BJ (cell line): ENCODE data around the gene SLC24A4. TPM values are rescaled to one million over a fixed set of nuclear protein-coding genes. Genes with fewer than 3 reads are reported as not detected.

Experiments used
- CTCF ChIA-PET: fragments of 350-600 bp; formaldehyde crosslinking; extraction: SDS; loops from one replicate; lab custom pipeline; 2021; ENCODE audit warnings: antibody characterized with exemption, inconsistent platforms; lab: Yijun Ruan, JAX
- POLR2A ChIA-PET: fragments of 300-600 bp; sonication (Branson Sonifier 250); formaldehyde crosslinking; extraction: SDS; loops from one replicate; lab custom pipeline; 2021; ENCODE audit warnings: antibody characterized with exemption; lab: Charles Lee
- DNase-seq: peaks from one replicate; pipeline ENCODE4 v3.0.0-alpha.2; 2011; ENCODE audit warnings: low read depth
- H3K27me3 ChIP-seq: 2 replicates; pipeline ENCODE4 v1.6.0; 2011; ENCODE audit warnings: low read length; ENCODE audit not compliant: control insufficient read depth, insufficient read depth
- H3K36me3 ChIP-seq: 2 replicates; pipeline ENCODE4 v1.5.1; 2011; ENCODE audit warnings: low read length; ENCODE audit not compliant: control insufficient read depth, insufficient read depth
- H3K4me3 ChIP-seq: 2 replicates; pipeline ENCODE4 v1.5.1; 2011; ENCODE audit warnings: low read depth, mild to moderate bottlenecking, control low read depth, low read length
- polyA plus RNA-seq: library from polyadenylated mRNA; depleted of rRNA; stranded (reverse); fragments of >200 nt; gene quantifications from 2 replicates; pipeline ENCODE4 v1.2.3, GENCODE V29; 2011
- TF ChIP-seq, protein P1 (sequence below): IDR thresholded peaks from 2 replicates; pipeline ENCODE4 v1.5.1; 2011; ENCODE audit warnings: low read depth, mild to moderate bottlenecking, control low read depth, inconsistent platforms, low read length, moderate library complexity; ENCODE audit not compliant: insufficient read depth

The SLC24A4 gene
- polyA plus RNA-seq, 1 experiment, result not detected

DNA sequence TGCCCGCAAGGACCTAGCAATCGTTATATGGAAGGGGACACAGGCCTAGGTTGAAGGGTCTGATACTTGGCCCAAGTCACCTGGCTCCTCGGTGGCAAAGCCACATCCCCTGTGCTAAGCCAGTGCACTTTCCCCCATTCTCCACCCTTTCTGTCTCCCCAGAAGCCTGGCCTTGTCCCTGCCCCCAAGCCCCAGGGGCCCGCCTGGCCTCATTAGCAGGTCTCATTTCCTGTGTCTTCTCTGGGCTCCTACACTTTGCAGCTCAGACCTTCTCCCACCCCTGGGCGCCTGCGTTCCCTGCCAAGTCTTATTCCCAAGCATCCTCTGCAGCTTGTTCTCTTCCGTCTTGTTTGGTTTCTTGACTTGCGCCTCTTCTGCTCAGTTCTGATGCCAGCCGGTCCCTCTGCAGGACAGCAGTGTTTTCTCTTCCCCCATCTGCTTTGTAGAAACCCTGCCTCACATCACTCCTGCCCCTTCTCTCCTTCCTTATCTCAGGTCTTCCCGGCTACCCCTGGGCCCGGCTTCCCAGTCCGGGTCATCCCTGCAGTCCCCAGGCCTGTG lies 66.7 kb downstream of the SLC24A4 start:
- POLR2A ChIA-PET, result no interaction called here
- Histone ChIP-seq H3K4me3 (no peak overlapping the region), H3K27me3 (peaks cover under 1% of the 10 kb centered on the region; the same call in 1 of the 2 replicates), H3K36me3 (no peaks in the 10 kb centered on the region)
- DNase-seq, result no peak
- TF ChIP-seq, protein P1, sequence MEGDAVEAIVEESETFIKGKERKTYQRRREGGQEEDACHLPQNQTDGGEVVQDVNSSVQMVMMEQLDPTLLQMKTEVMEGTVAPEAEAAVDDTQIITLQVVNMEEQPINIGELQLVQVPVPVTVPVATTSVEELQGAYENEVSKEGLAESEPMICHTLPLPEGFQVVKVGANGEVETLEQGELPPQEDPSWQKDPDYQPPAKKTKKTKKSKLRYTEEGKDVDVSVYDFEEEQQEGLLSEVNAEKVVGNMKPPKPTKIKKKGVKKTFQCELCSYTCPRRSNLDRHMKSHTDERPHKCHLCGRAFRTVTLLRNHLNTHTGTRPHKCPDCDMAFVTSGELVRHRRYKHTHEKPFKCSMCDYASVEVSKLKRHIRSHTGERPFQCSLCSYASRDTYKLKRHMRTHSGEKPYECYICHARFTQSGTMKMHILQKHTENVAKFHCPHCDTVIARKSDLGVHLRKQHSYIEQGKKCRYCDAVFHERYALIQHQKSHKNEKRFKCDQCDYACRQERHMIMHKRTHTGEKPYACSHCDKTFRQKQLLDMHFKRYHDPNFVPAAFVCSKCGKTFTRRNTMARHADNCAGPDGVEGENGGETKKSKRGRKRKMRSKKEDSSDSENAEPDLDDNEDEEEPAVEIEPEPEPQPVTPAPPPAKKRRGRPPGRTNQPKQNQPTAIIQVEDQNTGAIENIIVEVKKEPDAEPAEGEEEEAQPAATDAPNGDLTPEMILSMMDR, result no peak
- CTCF ChIA-PET, result no interaction called here

- Histone ChIP-seq H3K4me3 (no peak overlapping the region), H3K36me3 (no peaks in the 10 kb centered on the region), H3K27me3 (no peaks in the 10 kb centered on the region; the same call in 1 of the 2 replicates)
- ChIA-PET CTCF (interaction anchor here (1.5 kb wide), 1 partner anchor 50 kb away, joined by 4 read pairs; no protein-coding TSS in a partner anchor), POLR2A (no interaction called here)
- TF ChIP-seq, protein P1, result no peak
- DNase-seq, result no peak
Observed at GRCh38 chr14:92391726-92392125, 68.8 kb downstream of the SLC24A4 start.

DNA sequence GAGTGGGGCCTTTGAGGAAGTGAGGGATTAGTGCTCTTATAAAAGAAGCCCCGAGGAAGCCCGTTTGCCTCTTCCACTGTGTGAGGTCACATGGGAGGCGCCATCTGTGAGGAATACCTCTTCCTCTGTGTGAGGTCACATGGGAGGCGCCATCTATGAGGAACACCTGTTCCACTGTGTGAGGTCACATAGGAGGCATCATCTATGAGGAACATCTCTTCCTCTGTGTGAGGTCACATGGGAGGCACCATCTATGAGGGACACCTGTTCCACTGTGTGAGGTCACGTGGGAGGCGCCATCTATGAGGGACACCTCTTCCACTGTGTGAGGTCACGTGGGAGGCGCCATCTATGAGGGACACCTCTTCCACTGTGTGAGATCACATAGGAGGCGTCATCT lies 69.7 kb downstream of the SLC24A4 start:
- ChIA-PET CTCF (no interaction called here), POLR2A (no interaction called here)
- Histone ChIP-seq H3K36me3 (no peaks in the 10 kb centered on the region), H3K27me3 (no peaks in the 10 kb centered on the region; the same call in 1 of the 2 replicates), H3K4me3 (no peak overlapping the region)
- DNase-seq, result no peak
- TF ChIP-seq, protein P1, result no peak

DNA sequence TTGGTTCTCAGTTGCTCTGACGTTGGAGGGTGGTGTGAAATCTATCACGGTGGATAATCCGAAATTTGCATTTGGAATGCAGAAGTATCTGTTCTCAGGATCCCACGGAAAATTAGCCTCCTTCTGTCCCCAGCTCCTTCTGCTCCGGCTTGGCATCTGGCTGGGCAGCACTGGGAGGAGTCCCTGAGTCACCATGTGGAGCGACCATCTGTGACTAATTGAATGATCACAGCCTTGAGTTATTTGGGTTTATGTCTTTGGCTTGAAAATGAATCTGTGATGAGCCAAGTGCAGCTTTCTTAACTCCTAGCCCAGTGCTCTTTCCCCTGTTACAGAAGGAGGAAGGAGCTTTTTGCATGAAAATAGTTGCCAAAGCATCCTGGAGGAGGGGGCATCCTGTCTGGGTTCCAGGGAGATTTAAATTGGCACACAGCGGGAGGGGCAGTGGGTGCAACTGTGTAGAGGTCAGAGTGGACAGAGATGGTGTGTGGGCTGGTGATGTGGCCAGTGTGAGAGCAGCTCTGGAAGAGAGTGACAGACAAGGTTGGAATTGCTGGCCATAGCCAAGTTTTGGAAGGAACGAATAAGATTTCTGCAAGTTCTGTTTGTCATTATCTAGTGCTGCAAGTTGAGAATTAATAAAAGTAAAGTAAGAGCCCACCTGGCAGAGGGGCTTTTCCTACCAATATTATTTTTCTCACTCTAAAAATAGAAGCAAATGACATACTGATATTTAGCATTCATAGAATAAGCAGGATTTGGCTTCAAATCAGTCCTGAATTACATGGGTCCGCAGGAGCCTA lies 74.4 kb downstream of the SLC24A4 start:
- CTCF ChIA-PET, result no interaction called here
- H3K36me3 ChIP-seq, result no peaks in the 10 kb centered on the region
- TF ChIP-seq, protein P1, result no peak
- H3K4me3 ChIP-seq, result no peak overlapping the region
- no peaks in the 10 kb centered on the region; the same call in 1 of the 2 replicates for H3K27me3 ChIP-seq
- DNase-seq, result no peak
- POLR2A ChIA-PET, result no interaction called here

DNA sequence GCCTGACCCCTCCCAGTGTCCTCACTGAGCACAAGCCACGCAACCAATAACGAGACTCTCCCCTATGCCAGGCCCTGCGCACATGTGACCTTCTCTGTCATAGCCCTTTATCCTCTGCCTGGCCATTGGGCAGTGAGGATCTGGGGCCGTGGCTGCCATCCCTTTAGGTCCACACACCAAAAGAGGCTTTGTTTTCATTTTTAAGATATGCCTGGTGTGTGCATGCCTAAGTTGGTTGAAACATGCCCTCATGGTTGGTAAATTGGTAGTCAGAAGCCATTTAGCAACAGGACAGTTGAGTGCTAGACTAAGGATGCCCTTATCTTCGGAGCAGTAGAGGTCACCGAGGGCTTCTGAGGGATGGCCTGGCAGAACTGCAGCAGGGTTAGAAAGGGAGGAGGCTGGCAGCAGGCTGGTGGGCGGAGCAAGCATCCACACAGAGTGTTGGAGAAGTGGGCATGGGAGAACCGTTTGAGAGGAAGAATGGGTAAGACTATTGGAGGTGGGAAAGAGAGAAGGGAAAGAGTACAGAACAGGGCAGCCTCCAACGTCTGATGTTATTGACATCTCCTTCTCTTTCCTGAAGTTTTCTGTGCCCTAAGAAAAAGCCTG lies 75.1 kb downstream of the SLC24A4 start:
- Histone ChIP-seq H3K4me3 (no peak overlapping the region), H3K36me3 (no peaks in the 10 kb centered on the region), H3K27me3 (0 out of 2 replicates have a peak, but pooled peaks cover 2% of the 10 kb centered on the region)
- DNase-seq, result no peak
- POLR2A ChIA-PET, result no interaction called here
- CTCF ChIA-PET, result no interaction called here
- TF ChIP-seq, protein P1, result no peak
